SK-N-MC (cell line): ENCODE measurements around the gene DPH5.

Source experiments
- DNase-seq: peaks from one replicate; pipeline ENCODE4 v3.0.0-alpha.2; 2011; ENCODE audit warnings: low read depth, low spot score
- H3K27ac ChIP-seq: fragments of 200-600 bp; sonication (generic); 2 replicates; pipeline ENCODE4 v1.5.1; 2016; ENCODE audit warnings: mixed run types
- H3K36me3 ChIP-seq: fragments of 200-600 bp; sonication (generic); 2 replicates; pipeline ENCODE4 v1.6.1; 2017; ENCODE audit warnings: antibody characterized with exemption, low read length, mixed read lengths; ENCODE audit not compliant: insufficient read depth
- H3K4me3 ChIP-seq: fragments of 200-600 bp; sonication (generic); 2 replicates; pipeline ENCODE4 v1.5.1; 2016
- H3K9ac ChIP-seq: fragments of 200-600 bp; sonication (generic); 2 replicates; pipeline ENCODE4 v1.8.0; 2017; ENCODE audit warnings: mixed run types, mixed read lengths; ENCODE audit not compliant: insufficient read length
- H3K9me3 ChIP-seq: fragments of 200-600 bp; sonication (generic); 2 replicates; pipeline ENCODE4 v1.6.1; 2017; ENCODE audit warnings: low read depth, mild to moderate bottlenecking, antibody characterized with exemption, low read length, moderate library complexity, mixed read lengths
- EZH2 ChIP-seq: fragments of 200-600 bp; sonication (generic); IDR thresholded peaks from one replicate; pipeline ENCODE4 v1.6.1; 2017; ENCODE audit warnings: antibody characterized with exemption
- FOXP2 ChIP-seq: optimal IDR thresholded peaks from 2 replicates; pipeline ENCODE3; 2011; ENCODE audit warnings: mild to moderate bottlenecking, moderate library complexity; ENCODE audit not compliant: insufficient read depth; ENCODE audit errors: extremely low read length, control extremely low read depth
- POLR2AphosphoS5 ChIP-seq: IDR thresholded peaks from 2 replicates; pipeline ENCODE4 v1.6.1; 2012; ENCODE audit warnings: mild to moderate bottlenecking, low read depth, low read length, borderline replicate concordance

DPH5 gene

GRCh38 chr1:101004670-101005069, 20.9 kb downstream of the DPH5 start:
- Histone ChIP-seq H3K36me3 (peaks cover 45% of the 10 kb centered on the region), H3K9me3 (no peaks in the 10 kb centered on the region), H3K9ac (no peak overlapping the region), H3K27ac (no peak overlapping the region), H3K4me3 (no peak overlapping the region)
- DNase-seq: no peak
- TF ChIP-seq POLR2AphosphoS5 (no peak), FOXP2 (no peak), EZH2 (no peak)

GRCh38 chr1:101004061-101004460, 21.5 kb downstream of the DPH5 start:
- Histone ChIP-seq H3K4me3 (no peak overlapping the region), H3K27ac (no peak overlapping the region), H3K9ac (no peak overlapping the region), H3K9me3 (no peaks in the 10 kb centered on the region), H3K36me3 (peaks cover 47% of the 10 kb centered on the region)
- DNase-seq: no peak
- TF ChIP-seq FOXP2 (no peak), EZH2 (no peak), POLR2AphosphoS5 (no peak)

DNA sequence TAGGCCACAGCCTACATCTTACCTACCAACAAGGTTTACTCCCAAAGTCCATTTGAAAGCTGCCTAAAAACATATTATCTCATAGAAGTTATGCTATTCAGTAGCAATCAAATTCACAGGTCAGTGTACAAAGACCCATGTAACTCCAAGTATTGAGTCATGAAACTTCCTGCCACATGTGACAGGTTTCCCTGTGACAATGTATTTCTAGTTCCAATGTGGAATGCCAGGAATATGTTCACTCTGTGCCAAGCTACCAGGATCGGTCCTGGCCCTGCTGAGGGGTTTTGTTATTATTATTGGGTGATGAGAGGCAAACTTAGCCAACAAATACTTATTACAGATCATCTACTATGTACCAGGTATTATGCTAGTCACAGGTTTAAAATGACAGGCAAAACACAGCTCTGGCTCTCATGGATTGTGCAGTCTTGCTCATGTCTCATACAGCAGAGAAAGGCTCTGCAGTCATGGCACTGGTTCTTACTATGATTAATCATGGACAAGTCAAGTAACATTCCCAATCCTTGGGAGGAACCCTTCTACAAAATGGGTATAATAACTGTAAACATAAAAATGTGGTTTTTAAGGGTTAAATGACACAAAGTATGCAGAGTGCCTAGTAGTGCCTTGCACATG, 22.5 kb downstream of the DPH5 start:
- no peak for TF ChIP-seq POLR2AphosphoS5
- TF ChIP-seq EZH2: no peak
- no peak for TF ChIP-seq FOXP2
- no peak for DNase-seq
- Histone ChIP-seq H3K4me3 (no peak overlapping the region), H3K27ac (no peak overlapping the region), H3K9ac (no peak overlapping the region), H3K36me3 (peaks cover 51% of the 10 kb centered on the region), H3K9me3 (no peaks in the 10 kb centered on the region)

- no peaks in the 10 kb centered on the region for H3K9me3 ChIP-seq
- H3K36me3 ChIP-seq: peaks cover 55% of the 10 kb centered on the region
- TF ChIP-seq EZH2 (no peak), FOXP2 (no peak), POLR2AphosphoS5 (no peak)
- no peak overlapping the region for H3K9ac ChIP-seq
- no peak overlapping the region for H3K27ac ChIP-seq
- DNase-seq: no peak
- H3K4me3 ChIP-seq: no peak overlapping the region
These were observed 23.0 kb downstream of the DPH5 start for GRCh38 chr1:101002551-101002950.

GRCh38 chr1:101000131-101000873, 25.3 kb downstream of the DPH5 start:
- Histone ChIP-seq H3K36me3 (peaks cover 57% of the 10 kb centered on the region), H3K9ac (no peak overlapping the region), H3K4me3 (no peak overlapping the region), H3K9me3 (no peaks in the 10 kb centered on the region), H3K27ac (no peak overlapping the region)
- no peak for DNase-seq
- TF ChIP-seq EZH2: no peak
- TF ChIP-seq POLR2AphosphoS5: no peak
- no peak for TF ChIP-seq FOXP2

DNA sequence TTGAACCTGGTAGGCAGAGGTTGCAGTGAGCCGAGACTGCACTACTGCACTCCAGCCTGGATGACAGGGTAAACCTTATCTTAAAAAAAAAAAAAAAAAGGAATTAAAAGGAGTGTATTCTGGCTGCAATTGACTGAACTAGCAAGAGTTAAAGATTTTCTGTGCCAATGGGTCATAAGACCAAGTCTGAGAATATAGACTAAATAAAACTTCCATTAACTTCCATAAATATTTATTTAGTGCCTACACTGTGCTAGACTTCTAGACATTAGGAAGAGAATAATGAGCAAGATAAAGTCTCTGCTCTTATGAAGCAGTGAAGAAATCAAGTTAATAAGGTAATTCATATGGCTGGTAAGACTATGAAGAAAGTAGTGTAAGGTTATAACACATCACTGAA, 27.2 kb downstream of the DPH5 start:
- Histone ChIP-seq H3K9ac (no peak overlapping the region), H3K36me3 (peaks cover 52% of the 10 kb centered on the region), H3K9me3 (no peaks in the 10 kb centered on the region), H3K4me3 (no peak overlapping the region), H3K27ac (no peak overlapping the region)
- DNase-seq: no peak
- TF ChIP-seq FOXP2 (no peak), POLR2AphosphoS5 (no peak), EZH2 (no peak)

- no peak for TF ChIP-seq POLR2AphosphoS5
- no peak for TF ChIP-seq FOXP2
- no peak for TF ChIP-seq EZH2
- H3K4me3 ChIP-seq: no peak overlapping the region
- no peak for DNase-seq
- no peaks in the 10 kb centered on the region for H3K9me3 ChIP-seq
- H3K9ac ChIP-seq: no peak overlapping the region
- peaks cover 52% of the 10 kb centered on the region for H3K36me3 ChIP-seq
- no peak overlapping the region for H3K27ac ChIP-seq
These were observed 30.2 kb downstream of the DPH5 start for GRCh38 chr1:100995198-100995988.

DNA sequence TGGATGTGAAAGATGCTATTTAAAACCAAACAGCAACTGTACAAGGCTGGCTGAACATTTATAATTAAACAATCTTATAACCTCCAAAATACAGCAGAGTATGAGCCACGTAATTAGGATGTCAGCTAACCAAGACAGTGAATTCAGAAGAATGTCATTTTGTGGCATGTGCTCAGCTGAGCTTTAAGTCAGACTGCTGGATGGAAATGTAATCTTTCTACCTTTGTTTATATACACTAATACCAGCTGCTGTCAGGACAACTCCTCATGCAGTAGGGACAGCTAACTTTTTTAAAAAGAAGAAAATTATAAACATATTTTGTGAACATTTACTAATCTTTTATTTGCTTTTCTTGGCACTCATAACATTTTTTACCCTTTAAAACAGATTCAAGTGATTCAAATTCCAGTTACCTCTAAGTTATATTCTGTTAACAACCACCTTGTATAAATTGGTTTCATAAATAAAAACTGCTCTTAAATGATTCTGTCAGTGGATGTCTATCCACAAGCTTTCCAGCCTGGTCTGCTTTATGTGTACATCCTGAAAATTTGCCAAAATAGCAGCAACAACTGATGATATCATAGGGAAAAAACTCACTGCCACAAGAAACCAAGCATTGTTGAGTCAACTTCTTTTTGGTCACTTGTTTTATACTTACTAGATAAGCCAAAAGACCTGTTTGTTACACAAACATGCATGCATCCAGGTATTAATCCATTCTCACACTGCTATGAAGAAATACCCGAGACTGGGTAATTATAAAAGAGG, 36.1 kb downstream of the DPH5 start:
- Histone ChIP-seq H3K36me3 (peaks cover 32% of the 10 kb centered on the region), H3K9ac (no peak overlapping the region), H3K27ac (no peak overlapping the region), H3K4me3 (no peak overlapping the region), H3K9me3 (no peaks in the 10 kb centered on the region)
- DNase-seq: no peak
- no peak for TF ChIP-seq POLR2AphosphoS5
- no peak for TF ChIP-seq FOXP2
- no peak for TF ChIP-seq EZH2
